ENCODE measurements around the gene DUSP3. TPM values are rescaled to one million over a fixed set of nuclear protein-coding genes. Genes with fewer than 3 reads are reported as not detected.

DUSP3 gene
- total RNA-seq, 1 donor from 2014 or later: 80.3 TPM

DNA sequence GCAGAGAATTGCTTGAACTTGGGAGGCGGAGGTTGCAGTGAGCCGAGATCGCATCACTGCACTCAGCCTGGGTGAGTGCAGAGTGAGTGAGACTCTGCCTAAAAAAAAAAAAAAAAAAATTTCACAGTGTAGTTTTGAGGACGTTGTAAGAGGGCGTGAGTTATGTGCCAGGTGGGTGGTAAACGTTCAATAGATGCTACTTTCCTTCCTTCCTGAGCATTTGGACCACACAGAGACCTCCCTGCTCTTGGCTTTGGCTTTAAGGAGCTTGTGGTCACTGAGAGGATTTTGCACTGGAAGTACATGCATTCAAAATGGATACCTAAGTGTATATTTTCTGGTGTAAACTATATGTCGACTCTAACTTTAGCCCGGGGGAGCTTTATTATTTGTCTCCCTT is 50.7 kb downstream of the DUSP3 start:
- no peak for DNase-seq

DNA sequence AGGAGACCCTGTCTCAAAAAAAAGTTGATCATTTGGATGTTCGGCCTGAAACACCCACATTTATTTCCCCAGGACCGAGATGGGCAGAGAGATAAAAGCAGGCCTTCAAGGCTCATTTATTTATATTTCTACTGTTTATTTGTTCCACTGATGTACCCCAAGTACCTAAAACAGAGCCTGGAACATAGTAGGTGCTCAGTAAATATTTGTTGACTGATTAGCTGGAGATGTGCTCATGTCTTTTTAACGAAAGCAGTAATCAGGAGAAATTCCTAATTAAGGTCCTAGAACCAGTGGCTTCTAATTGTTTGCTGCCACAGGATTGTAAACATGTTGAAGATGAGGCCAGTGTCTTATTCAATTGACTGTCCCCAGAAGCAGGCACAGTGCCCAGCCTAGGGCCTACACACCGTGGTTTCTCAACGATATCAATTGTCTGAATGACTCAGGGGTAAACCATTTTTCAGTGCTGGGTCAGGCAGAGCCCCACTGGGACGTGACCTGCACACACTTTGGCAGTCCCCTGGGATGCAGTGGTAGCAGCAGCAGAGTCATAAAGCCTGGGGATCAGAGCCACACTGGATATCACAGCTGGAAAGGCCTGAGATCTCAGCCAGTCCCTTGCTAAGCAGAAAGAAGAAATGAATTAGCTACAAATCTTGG is 54.9 kb downstream of the DUSP3 start:
- DNase-seq: no peak

DNA sequence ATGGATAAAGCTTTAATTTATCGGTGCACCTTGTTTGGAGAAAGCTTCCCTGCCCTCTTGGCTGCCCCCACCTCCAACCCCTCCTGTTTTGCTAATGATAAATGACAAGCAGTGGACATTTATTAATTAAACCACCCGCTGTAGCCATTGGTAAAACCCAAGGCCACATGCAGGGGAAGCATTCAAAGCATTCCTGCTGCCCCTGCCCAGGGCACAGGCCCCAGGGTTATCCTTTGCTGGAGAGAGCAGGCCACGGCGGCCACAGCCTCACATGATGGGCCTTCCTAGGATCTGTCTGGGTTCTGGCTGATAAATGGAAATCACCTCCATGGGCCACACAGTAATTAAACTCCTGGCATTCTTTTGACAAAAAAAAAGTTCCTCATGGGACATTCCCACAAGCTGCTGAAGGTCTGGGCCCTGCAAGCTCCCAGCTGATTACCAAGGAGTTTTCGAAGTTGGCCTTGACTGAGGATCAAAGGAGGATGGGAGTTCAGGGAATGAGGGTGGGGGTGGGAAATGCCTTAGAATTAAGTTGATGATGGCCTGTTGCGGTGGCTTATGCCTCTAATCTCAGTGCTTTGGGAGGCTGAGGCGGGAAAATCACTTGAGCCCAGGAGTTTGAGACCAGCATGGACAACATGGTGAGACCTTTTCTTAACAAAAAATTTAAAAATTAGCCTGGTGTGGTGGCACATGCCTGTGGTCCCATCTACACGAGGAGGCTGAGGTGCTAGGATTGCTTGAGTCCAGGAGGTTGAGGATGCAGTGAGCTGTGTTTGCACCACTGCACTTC is 55.7 kb downstream of the DUSP3 start:
- no peak for DNase-seq

DNA sequence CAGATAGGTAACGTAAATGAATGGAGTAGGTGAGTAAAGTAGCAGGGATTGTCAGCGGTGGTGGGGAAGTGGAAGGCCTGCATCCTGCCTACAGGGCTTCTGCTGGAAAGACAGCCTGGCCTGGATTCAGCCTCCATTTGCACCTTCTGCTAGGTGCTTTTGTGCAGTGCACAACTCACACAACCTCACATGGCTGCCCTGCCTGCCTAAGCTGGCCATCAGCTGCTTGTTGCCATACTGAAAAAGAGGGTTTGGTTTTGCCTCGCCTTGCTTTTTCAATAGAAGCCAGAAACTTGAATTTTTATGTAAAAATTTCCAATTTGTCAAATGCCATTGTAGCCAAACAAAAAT is 56.5 kb downstream of the DUSP3 start:
- DNase-seq: no peak

DNA sequence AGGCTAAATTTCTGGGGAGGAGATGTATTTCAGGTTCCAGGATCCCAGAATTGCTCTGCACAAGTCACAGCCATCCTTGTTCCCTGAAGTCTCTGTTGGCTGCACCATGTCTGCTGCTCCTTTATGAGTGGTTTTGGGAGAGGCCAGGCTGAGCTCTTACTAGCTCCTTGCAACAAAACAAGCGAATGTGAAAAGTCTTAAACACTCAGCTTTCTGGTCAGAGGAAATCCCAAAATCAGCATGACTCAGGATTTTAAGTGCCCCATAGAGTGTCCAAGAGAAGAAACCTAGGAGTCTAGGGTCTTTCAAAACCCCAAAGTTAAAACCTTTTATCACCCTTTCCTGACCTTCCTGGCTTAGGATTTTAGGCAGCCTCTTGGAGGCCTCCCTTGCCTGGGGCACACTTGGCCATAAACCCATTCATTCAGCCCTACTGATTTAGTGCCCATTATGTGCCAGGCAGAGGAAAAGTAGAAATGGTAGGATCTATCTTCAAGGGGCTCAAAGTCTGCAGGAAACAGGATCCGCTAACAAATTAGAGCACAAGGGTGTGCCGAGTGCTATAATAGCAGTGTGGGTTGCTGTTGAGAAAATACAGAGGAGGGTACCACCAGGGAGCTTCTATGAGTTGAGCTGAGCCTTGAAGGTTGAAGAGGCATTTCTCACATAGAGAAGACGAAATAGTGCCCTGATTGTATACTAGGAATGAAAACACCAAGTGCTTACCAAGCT is 57.1 kb downstream of the DUSP3 start:
- DNase-seq: no peak

DNA sequence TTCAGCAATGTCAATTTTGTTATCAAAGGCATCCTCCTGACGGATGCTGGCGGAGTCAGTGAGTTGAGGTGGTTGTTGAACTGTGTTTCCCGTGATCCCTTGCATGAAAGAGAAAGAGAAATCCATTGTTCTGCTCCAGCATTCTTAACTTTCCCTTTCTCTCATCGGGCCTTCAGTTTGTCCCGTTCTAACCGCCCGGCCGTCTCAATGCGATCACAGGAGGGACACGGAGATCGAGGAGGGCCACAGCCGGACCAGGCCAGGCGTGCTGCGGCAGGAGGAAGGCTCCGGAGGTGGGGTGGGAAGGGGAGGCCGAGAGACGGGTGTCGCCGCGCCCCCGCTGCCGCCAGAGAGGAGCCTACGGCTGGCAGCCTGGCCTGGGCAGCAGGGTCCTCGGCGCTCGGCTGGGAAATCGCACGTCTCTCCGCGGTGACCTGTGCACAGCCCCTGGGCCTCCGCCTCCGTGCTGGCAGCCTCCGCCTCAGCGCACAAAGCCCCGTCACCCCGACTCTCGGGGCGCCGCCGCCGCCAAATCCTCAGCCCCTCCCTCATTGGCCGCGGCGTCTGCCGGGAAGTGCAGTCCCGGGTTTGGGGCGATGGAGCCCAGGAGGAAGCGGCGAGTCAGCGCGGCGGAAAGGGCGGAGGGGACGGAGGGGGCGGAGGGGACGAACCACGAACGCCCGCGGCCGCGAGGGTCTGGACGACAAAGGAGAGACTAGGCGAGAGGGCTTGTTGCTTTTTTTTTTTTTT is 58.3 kb downstream of the DUSP3 start:
- DNase-seq: peak; percentile 91

DNA sequence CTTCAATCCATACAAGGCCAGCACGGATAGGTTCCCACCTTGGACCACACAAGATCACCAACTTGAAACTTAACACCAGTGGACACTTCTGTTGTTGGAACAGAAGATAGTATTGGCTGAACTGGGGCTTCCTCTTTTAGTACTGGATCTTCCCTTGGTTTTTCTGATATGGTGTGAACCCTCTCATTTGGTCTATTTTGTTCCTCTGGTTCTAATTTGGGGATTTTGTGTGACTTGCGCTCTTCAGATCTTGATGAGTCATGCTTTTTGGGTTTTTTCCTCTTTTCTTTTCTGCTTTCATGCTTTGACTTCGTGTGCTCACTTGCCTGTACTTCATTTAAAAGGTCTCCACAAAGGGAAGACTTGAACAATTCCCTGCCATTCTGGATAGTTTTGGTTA is 59.2 kb downstream of the DUSP3 start:
- no peak for DNase-seq

DNA sequence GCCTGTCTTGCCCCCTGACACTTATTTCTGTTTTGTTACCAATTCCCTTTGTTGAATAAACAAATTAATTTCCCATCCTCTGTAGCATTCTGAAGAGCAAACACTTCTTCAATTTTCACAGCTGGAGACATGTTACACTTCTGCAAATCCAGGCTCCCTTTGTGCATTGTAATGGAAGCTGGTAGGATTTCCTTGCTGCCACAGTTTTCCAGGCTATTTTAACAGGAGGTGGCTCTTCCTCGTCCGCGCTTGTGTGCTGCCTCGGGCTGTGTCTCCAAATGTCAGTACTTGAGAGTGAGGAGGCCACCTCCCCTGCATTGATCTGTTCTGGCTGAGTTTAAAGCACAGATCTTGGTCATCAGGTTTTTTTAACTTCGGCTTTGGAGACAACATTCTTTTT is 60.2 kb downstream of the DUSP3 start:
- peak; percentile 13 for DNase-seq

DNA sequence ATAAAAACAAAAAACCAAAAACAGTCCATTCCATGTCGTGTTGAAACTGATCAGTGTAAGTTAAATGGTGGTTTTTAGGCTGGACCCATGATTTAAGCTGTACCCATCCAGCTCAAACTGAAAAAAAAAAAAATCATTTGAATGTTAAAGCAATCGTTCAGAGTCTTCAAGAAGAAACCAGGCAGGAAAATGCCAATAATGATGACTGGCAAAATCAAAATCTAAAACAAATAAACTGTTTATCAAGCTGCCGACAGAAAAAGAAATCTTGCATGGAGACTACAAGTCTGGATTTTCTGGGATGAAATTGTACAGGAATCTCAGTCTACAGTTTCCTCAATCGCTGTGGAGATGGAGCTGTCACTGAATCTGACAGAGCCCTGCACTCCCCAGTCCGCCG is 60.9 kb downstream of the DUSP3 start:
- DNase-seq: no peak

Other genes with a start within 250 kb of the DUSP3 start
- gene ETV4, start 232.6 kb downstream of the DUSP3 start, total RNA-seq: 4.3 TPM
- gene MEOX1, start 117.1 kb downstream of the DUSP3 start, total RNA-seq: 17.8 TPM
- gene SOST, start 20.2 kb downstream of the DUSP3 start, total RNA-seq: not detected
- gene CFAP97D1, start 1.5 kb upstream of the DUSP3 start, total RNA-seq: not detected
- gene MPP3, start 54.2 kb upstream of the DUSP3 start, total RNA-seq: 6.8 TPM
- gene CD300LG, start 68.2 kb upstream of the DUSP3 start, total RNA-seq: 2.5 TPM
- 4.6 TPM for gene MPP2, start 128.6 kb upstream of the DUSP3 start, total RNA-seq
- not detected for gene PPY, start 163.5 kb upstream of the DUSP3 start, total RNA-seq
- not detected for gene PYY, start 175.0 kb upstream of the DUSP3 start, total RNA-seq
- 0.41 TPM for gene NAGS, start 225.6 kb upstream of the DUSP3 start, total RNA-seq
- gene TMEM101, start 236.0 kb upstream of the DUSP3 start, total RNA-seq: 45.3 TPM